ENCODE measurements around the gene RHBDD1. TPM values are rescaled to one million over a fixed set of nuclear protein-coding genes. Genes with fewer than 3 reads are reported as not detected.

RHBDD1 gene
- total RNA-seq, 1 donor from 2014 or later: 31.3 TPM

DNA sequence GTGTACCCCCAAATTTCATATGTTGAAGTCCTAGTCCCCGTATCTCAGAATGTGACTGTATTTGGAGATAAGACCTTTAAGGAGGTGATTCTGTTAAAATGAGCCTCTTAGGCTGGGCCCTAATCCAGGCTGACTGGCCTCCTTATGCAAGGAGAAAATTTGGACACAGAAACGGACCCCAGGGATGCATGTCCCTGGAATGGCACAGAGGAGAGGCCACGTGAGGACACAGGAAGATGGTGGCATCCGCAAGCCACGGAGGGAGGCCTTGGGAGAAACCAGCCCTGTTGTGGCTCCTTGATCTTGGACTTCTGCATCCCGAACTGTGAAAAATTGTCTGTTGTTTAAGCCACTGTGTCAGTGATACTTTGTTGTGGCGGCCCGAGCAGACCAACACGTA, 177.5 kb downstream of the RHBDD1 start:
- Histone ChIP-seq H3K9me3 (ENCODE audit: insufficient read depth, low read depth, low read length) (peaks cover 6% of the 10 kb centered on the region), H3K36me3 (ENCODE audit: insufficient read depth, low read length) (no peaks in the 10 kb centered on the region), H3K27me3 (ENCODE audit: insufficient read depth, low read length) (no peaks in the 10 kb centered on the region), H3K27ac (ENCODE audit: low read depth, low read length) (no peak overlapping the region), H4K20me1 (ENCODE audit: insufficient read depth, low read length) (no peaks in the 10 kb centered on the region), H3K4me1 (ENCODE audit: insufficient read depth, low read length) (no peaks in the 10 kb centered on the region), H3K4me2 (ENCODE audit: low read length) (no peak overlapping the region), H2AFZ (ENCODE audit: low read depth, low read length) (no peak overlapping the region), H3K4me3 (ENCODE audit: insufficient read depth, low read depth, low read length) (no peak overlapping the region), H3K79me2 (ENCODE audit: insufficient read depth, low read length) (no peaks in the 10 kb centered on the region), H3K9ac (ENCODE audit: low read length) (no peak overlapping the region)
- Mint-ChIP-seq H3K27me3 (ENCODE audit: low read depth, unreplicated experiment) (no peaks in the 10 kb centered on the region), H3K36me3 (ENCODE audit: low read depth, unreplicated experiment) (no peaks in the 10 kb centered on the region), H3K4me1 (ENCODE audit: low read depth, unreplicated experiment) (no peaks in the 10 kb centered on the region), H3K27ac (ENCODE audit: unreplicated experiment) (no peak overlapping the region), H3K9me3 (ENCODE audit: unreplicated experiment) (peaks cover 8% of the 10 kb centered on the region), H3K4me3 (ENCODE audit: unreplicated experiment) (no peak overlapping the region)
- no peak for FAIRE-seq
- no peak for DNase-seq (ENCODE audit: low read depth)
- TF ChIP-seq, protein P1, sequence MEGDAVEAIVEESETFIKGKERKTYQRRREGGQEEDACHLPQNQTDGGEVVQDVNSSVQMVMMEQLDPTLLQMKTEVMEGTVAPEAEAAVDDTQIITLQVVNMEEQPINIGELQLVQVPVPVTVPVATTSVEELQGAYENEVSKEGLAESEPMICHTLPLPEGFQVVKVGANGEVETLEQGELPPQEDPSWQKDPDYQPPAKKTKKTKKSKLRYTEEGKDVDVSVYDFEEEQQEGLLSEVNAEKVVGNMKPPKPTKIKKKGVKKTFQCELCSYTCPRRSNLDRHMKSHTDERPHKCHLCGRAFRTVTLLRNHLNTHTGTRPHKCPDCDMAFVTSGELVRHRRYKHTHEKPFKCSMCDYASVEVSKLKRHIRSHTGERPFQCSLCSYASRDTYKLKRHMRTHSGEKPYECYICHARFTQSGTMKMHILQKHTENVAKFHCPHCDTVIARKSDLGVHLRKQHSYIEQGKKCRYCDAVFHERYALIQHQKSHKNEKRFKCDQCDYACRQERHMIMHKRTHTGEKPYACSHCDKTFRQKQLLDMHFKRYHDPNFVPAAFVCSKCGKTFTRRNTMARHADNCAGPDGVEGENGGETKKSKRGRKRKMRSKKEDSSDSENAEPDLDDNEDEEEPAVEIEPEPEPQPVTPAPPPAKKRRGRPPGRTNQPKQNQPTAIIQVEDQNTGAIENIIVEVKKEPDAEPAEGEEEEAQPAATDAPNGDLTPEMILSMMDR (IDR thresholded peaks at IDR 0.05; ENCODE audit: insufficient read depth, low read depth, low read length): no peak
- no peak for TF ChIP-seq EZH2 (IDR thresholded peaks at IDR 0.05; ENCODE audit: insufficient read depth, low read length)

DNA sequence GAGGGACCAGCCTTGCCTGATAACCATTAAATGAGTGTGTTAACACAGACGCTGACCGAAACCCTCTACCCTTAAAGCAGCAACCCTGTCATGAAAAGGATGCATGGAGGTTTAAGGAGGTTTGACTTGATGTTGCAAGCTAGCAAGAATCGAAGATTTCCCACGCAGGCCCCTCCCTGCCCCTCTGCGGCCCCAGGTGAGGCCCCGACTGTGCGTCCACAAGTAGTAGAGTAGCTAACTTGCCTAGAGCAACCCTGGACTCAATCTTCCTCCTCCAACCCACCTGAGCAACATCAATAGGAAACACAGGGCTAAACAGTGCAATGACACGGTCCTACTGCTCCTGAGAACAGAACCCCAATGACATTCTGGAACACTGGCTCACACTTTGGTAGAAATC, 178.0 kb downstream of the RHBDD1 start:
- Histone ChIP-seq H3K4me2 (ENCODE audit: low read length) (no peak overlapping the region), H3K9me3 (ENCODE audit: insufficient read depth, low read depth, low read length) (peaks cover 6% of the 10 kb centered on the region), H2AFZ (ENCODE audit: low read depth, low read length) (no peak overlapping the region), H4K20me1 (ENCODE audit: insufficient read depth, low read length) (no peaks in the 10 kb centered on the region), H3K9ac (ENCODE audit: low read length) (no peak overlapping the region), H3K4me3 (ENCODE audit: insufficient read depth, low read depth, low read length) (no peak overlapping the region), H3K36me3 (ENCODE audit: insufficient read depth, low read length) (no peaks in the 10 kb centered on the region), H3K27ac (ENCODE audit: low read depth, low read length) (no peak overlapping the region), H3K79me2 (ENCODE audit: insufficient read depth, low read length) (no peaks in the 10 kb centered on the region), H3K4me1 (ENCODE audit: insufficient read depth, low read length) (no peaks in the 10 kb centered on the region), H3K27me3 (ENCODE audit: insufficient read depth, low read length) (no peaks in the 10 kb centered on the region)
- Mint-ChIP-seq H3K4me3 (ENCODE audit: unreplicated experiment) (no peak overlapping the region), H3K27ac (ENCODE audit: unreplicated experiment) (no peak overlapping the region), H3K4me1 (ENCODE audit: low read depth, unreplicated experiment) (no peaks in the 10 kb centered on the region), H3K27me3 (ENCODE audit: low read depth, unreplicated experiment) (no peaks in the 10 kb centered on the region), H3K36me3 (ENCODE audit: low read depth, unreplicated experiment) (no peaks in the 10 kb centered on the region), H3K9me3 (ENCODE audit: unreplicated experiment) (peaks cover 6% of the 10 kb centered on the region)
- DNase-seq (ENCODE audit: low read depth): no peak
- TF ChIP-seq, protein P1 (IDR thresholded peaks at IDR 0.05; ENCODE audit: insufficient read depth, low read depth, low read length): no peak
- TF ChIP-seq EZH2 (IDR thresholded peaks at IDR 0.05; ENCODE audit: insufficient read depth, low read length): no peak
- no peak for FAIRE-seq

DNA sequence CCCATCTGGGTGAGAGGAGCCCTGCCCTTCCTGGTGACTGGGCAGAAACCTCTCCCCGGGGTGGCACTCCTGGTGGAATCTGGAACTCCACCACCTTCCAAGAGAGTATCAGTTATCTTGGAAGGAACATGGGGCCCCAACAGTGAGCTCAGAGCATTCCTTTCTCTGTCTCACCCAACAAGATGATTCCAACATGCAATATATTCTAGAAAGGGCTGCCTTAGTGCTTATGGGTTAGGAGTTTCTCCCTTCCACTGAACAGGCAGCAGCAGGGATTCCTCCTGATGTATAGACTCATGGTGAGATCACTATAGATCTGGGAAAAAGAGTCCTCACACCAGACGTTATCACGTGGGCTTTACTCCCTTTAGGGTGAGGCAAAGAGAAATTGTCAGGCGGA, 181.0 kb downstream of the RHBDD1 start:
- Mint-ChIP-seq H3K9me3 (ENCODE audit: unreplicated experiment) (peaks cover 2% of the 10 kb centered on the region), H3K27me3 (ENCODE audit: low read depth, unreplicated experiment) (no peaks in the 10 kb centered on the region), H3K36me3 (ENCODE audit: low read depth, unreplicated experiment) (no peaks in the 10 kb centered on the region), H3K4me1 (ENCODE audit: low read depth, unreplicated experiment) (no peaks in the 10 kb centered on the region), H3K27ac (ENCODE audit: unreplicated experiment) (no peak overlapping the region), H3K4me3 (ENCODE audit: unreplicated experiment) (no peak overlapping the region)
- Histone ChIP-seq H3K4me2 (ENCODE audit: low read length) (no peak overlapping the region), H3K27ac (ENCODE audit: low read depth, low read length) (no peak overlapping the region), H3K9me3 (ENCODE audit: insufficient read depth, low read depth, low read length) (no peaks in the 10 kb centered on the region), H3K9ac (ENCODE audit: low read length) (no peak overlapping the region), H3K27me3 (ENCODE audit: insufficient read depth, low read length) (no peaks in the 10 kb centered on the region), H4K20me1 (ENCODE audit: insufficient read depth, low read length) (no peaks in the 10 kb centered on the region), H3K4me1 (ENCODE audit: insufficient read depth, low read length) (no peaks in the 10 kb centered on the region), H3K4me3 (ENCODE audit: insufficient read depth, low read depth, low read length) (no peak overlapping the region), H3K36me3 (ENCODE audit: insufficient read depth, low read length) (no peaks in the 10 kb centered on the region), H2AFZ (ENCODE audit: low read depth, low read length) (no peak overlapping the region), H3K79me2 (ENCODE audit: insufficient read depth, low read length) (no peaks in the 10 kb centered on the region)
- FAIRE-seq (no peak), DNase-seq (ENCODE audit: low read depth) (no peak)
- TF ChIP-seq, protein P1 (IDR thresholded peaks at IDR 0.05; ENCODE audit: insufficient read depth, low read depth, low read length): no peak
- no peak for TF ChIP-seq EZH2 (IDR thresholded peaks at IDR 0.05; ENCODE audit: insufficient read depth, low read length)
